HAP-1 (cell line): Measurements from ENCODE around the gene CCDC136.

Experiments
- DNase-seq, 2 experiments: peaks; one replicate each; pipeline ENCODE4 v3.0.0-alpha.2; 2016 to 2020; ENCODE audit warnings: low spot score in 2 of 2
- H3K27me3 ChIP-seq: fragments of 250-450 bp; sonication (Bioruptor Pico); 2 replicates; pipeline ENCODE4 v1.5.1; 2020; ENCODE audit warnings: low read depth, mild to moderate bottlenecking, moderate library complexity
- H3K36me3 ChIP-seq: fragments of 250-450 bp; sonication (Bioruptor Pico); replicated peaks from 2 replicates; pipeline ENCODE4 v1.5.1; 2020; ENCODE audit warnings: mild to moderate bottlenecking
- H3K4me1 ChIP-seq: fragments of 250-450 bp; sonication (Bioruptor Pico); 2 replicates; pipeline ENCODE4 v1.5.1; 2020; ENCODE audit warnings: mild to moderate bottlenecking
- H3K4me3 ChIP-seq: fragments of 250-450 bp; sonication (Bioruptor Pico); 2 replicates; pipeline ENCODE4 v1.5.1; 2020; ENCODE audit warnings: mild to moderate bottlenecking, moderate library complexity
- H3K9me3 ChIP-seq: fragments of 250-450 bp; sonication (Bioruptor Pico); 2 replicates; pipeline ENCODE4 v1.5.1; 2020; ENCODE audit warnings: mild to moderate bottlenecking, moderate library complexity
- in situ Hi-C: fragments of 300-500 bp; cut with MboI; formaldehyde crosslinking; loops from 3 replicates; pipeline ENCODE4 v1.14.3; 2020; ENCODE audit warnings: low sequenced_read_pairs, inconsistent platforms, mixed read lengths

The CCDC136 gene

GRCh38 chr7:128801667-128802418 lies 10.1 kb downstream of the CCDC136 start:
- DNase-seq = no peak
- Histone ChIP-seq H3K4me3 (no peak overlapping the region), H3K27me3 (no peaks in the 10 kb centered on the region), H3K36me3 (peaks cover 24% of the 10 kb centered on the region), H3K4me1 (no peaks in the 10 kb centered on the region), H3K9me3 (no peaks in the 10 kb centered on the region)
- in situ Hi-C loops = no loop called here

- Histone ChIP-seq H3K27me3 (no peaks in the 10 kb centered on the region), H3K4me1 (no peaks in the 10 kb centered on the region), H3K9me3 (no peaks in the 10 kb centered on the region), H3K4me3 (no peak overlapping the region), H3K36me3 (peaks cover 33% of the 10 kb centered on the region)
- in situ Hi-C loops = no loop called here
- DNase-seq = no peak
These were observed 12.7 kb downstream of the CCDC136 start for GRCh38 chr7:128804484-128804883.

- H3K27me3 ChIP-seq = no peaks in the 10 kb centered on the region
- no peak overlapping the region for H3K4me3 ChIP-seq
- H3K4me1 ChIP-seq = no peaks in the 10 kb centered on the region
- no peaks in the 10 kb centered on the region for H3K9me3 ChIP-seq
- DNase-seq = no peak
- peaks cover 33% of the 10 kb centered on the region for H3K36me3 ChIP-seq
- in situ Hi-C loops = no loop called here
These were observed 13.5 kb downstream of the CCDC136 start for GRCh38 chr7:128805225-128805624.

GRCh38 chr7:128807191-128807590 lies 15.4 kb downstream of the CCDC136 start:
- Histone ChIP-seq H3K4me3 (no peak overlapping the region), H3K4me1 (no peaks in the 10 kb centered on the region), H3K36me3 (peaks cover 30% of the 10 kb centered on the region), H3K9me3 (no peaks in the 10 kb centered on the region), H3K27me3 (no peaks in the 10 kb centered on the region)
- in situ Hi-C loops = no loop called here
- DNase-seq = no peak

- H3K27me3 ChIP-seq = no peaks in the 10 kb centered on the region
- peaks cover 23% of the 10 kb centered on the region for H3K36me3 ChIP-seq
- H3K4me3 ChIP-seq = no peak overlapping the region
- no peaks in the 10 kb centered on the region for H3K9me3 ChIP-seq
- in situ Hi-C loops = no loop called here
- no peaks in the 10 kb centered on the region; the same call in 1 of the 2 replicates for H3K4me1 ChIP-seq
- DNase-seq = no peak
These were observed 17.6 kb downstream of the CCDC136 start for GRCh38 chr7:128809363-128809762.

GRCh38 chr7:128810473-128810872 lies 18.7 kb downstream of the CCDC136 start:
- Histone ChIP-seq H3K9me3 (no peaks in the 10 kb centered on the region), H3K4me3 (no peak overlapping the region), H3K27me3 (no peaks in the 10 kb centered on the region), H3K4me1 (no peaks in the 10 kb centered on the region; the same call in 1 of the 2 replicates), H3K36me3 (peaks cover 19% of the 10 kb centered on the region)
- in situ Hi-C loops = no loop called here
- DNase-seq = no peak

- no peaks in the 10 kb centered on the region for H3K27me3 ChIP-seq
- no peaks in the 10 kb centered on the region; the same call in 1 of the 2 replicates for H3K4me1 ChIP-seq
- H3K4me3 ChIP-seq = no peak overlapping the region
- in situ Hi-C loops = no loop called here
- no peaks in the 10 kb centered on the region for H3K9me3 ChIP-seq
- peaks cover 16% of the 10 kb centered on the region for H3K36me3 ChIP-seq
- DNase-seq = no peak
These were observed 19.2 kb downstream of the CCDC136 start for GRCh38 chr7:128810997-128811396.

GRCh38 chr7:128811631-128812430 lies 20.1 kb downstream of the CCDC136 start:
- Histone ChIP-seq H3K9me3 (no peaks in the 10 kb centered on the region), H3K4me3 (no peak overlapping the region), H3K36me3 (peaks cover 9% of the 10 kb centered on the region), H3K4me1 (no peaks in the 10 kb centered on the region; the same call in 1 of the 2 replicates), H3K27me3 (no peaks in the 10 kb centered on the region)
- DNase-seq = no peak
- in situ Hi-C loops = no loop called here

- in situ Hi-C loops = no loop called here
- Histone ChIP-seq H3K36me3 (peaks cover 6% of the 10 kb centered on the region), H3K9me3 (no peaks in the 10 kb centered on the region), H3K27me3 (no peaks in the 10 kb centered on the region), H3K4me3 (no peak overlapping the region), H3K4me1 (no peaks in the 10 kb centered on the region; the same call in 1 of the 2 replicates)
- DNase-seq = peak; percentile 27 to 76
These were observed 20.9 kb downstream of the CCDC136 start for GRCh38 chr7:128812514-128813168.

GRCh38 chr7:128814499-128814898 lies 22.7 kb downstream of the CCDC136 start:
- Histone ChIP-seq H3K4me3 (no peak overlapping the region), H3K27me3 (no peaks in the 10 kb centered on the region), H3K36me3 (no peaks in the 10 kb centered on the region), H3K9me3 (no peaks in the 10 kb centered on the region), H3K4me1 (no peaks in the 10 kb centered on the region; the same call in 1 of the 2 replicates)
- no peak for DNase-seq
- in situ Hi-C loops = no loop called here

GRCh38 chr7:128815289-128815942 lies 23.6 kb downstream of the CCDC136 start:
- in situ Hi-C loops = no loop called here
- Histone ChIP-seq H3K9me3 (no peaks in the 10 kb centered on the region), H3K27me3 (no peaks in the 10 kb centered on the region), H3K4me3 (no peak overlapping the region), H3K4me1 (no peaks in the 10 kb centered on the region; the same call in 1 of the 2 replicates), H3K36me3 (no peaks in the 10 kb centered on the region)
- DNase-seq = no peak

GRCh38 chr7:128818694-128819093 lies 26.9 kb downstream of the CCDC136 start:
- in situ Hi-C loops = no loop called here
- Histone ChIP-seq H3K4me1 (no peaks in the 10 kb centered on the region), H3K27me3 (no peaks in the 10 kb centered on the region), H3K4me3 (no peak overlapping the region), H3K9me3 (no peaks in the 10 kb centered on the region), H3K36me3 (no peaks in the 10 kb centered on the region)
- DNase-seq = no peak

GRCh38 chr7:128821724-128822123 lies 30.0 kb downstream of the CCDC136 start:
- Histone ChIP-seq H3K9me3 (no peaks in the 10 kb centered on the region), H3K4me1 (no peaks in the 10 kb centered on the region), H3K4me3 (no peak overlapping the region), H3K36me3 (no peaks in the 10 kb centered on the region), H3K27me3 (no peaks in the 10 kb centered on the region)
- in situ Hi-C loops = no loop called here
- no peak for DNase-seq
